Sigmoid colon (tissue), 7 donors: ENCODE measurements around the gene RNF180. TPM values are rescaled to one million over a fixed set of nuclear protein-coding genes. Genes with fewer than 3 reads are reported as not detected.

Experiments
- DNase-seq: peaks from one replicate; pipeline ENCODE4 v3.0.0-alpha.2; 2019
- H3K27ac ChIP-seq, 4 donors: fragments of 200-600 bp; sonication (generic); one replicate each; pipeline ENCODE4 v1.5.1; 2016 to 2019; ENCODE audit warnings: mild to moderate bottlenecking in 1 of 4
- H3K27me3 ChIP-seq, 3 donors: fragments of 200-600 bp; sonication (generic); one replicate each; pipeline ENCODE4 v1.5.1; 2019; ENCODE audit warnings: mild to moderate bottlenecking in 1 of 3
- H3K36me3 ChIP-seq, 4 donors: fragments of 200-600 bp; sonication (generic); one replicate each; pipeline ENCODE4 v1.5.1; 2016 to 2019
- H3K4me1 ChIP-seq, 4 donors: fragments of 200-600 bp; sonication (generic); one replicate each; pipeline ENCODE4 v1.5.1; 2017 to 2019
- H3K4me3 ChIP-seq, 4 donors: fragments of 200-600 bp; sonication (generic); one replicate each; pipeline ENCODE4 v1.5.1; 2017 to 2019; ENCODE audit warnings: mild to moderate bottlenecking in 2 of 4, moderate library complexity in 1 of 4
- H3K9me3 ChIP-seq, 4 donors: fragments of 200-600 bp in 3 of 4; sonication (generic) in 3 of 4; one replicate each; pipeline versions ENCODE4 v1.5.1 to v1.6.1; 2013 to 2019
- EP300 ChIP-seq, 4 donors: sonication (generic); formaldehyde crosslinking; IDR thresholded peaks; one replicate each; pipeline ENCODE4 v1.6.1; 2017; ENCODE audit warnings: antibody characterized with exemption in 4 of 4
- POLR2A ChIP-seq, 2 donors: fragments of 450-650 bp; IDR thresholded peaks; one replicate each; pipeline ENCODE4 v1.6.1; 2016; ENCODE audit warnings: antibody characterized with exemption in 2 of 2, mild to moderate bottlenecking in 2 of 2, moderate library complexity in 2 of 2
- POLR2AphosphoS5 ChIP-seq, 4 donors: sonication (generic); formaldehyde crosslinking; IDR thresholded peaks; one replicate each; pipeline ENCODE4 v1.6.1; 2017; ENCODE audit warnings: antibody characterized with exemption in 4 of 4
- WGBS, 2 donors: extraction: QIAGEN DNeasy Blood & Tissue Kit; methylation state at CpG; one replicate each; pipeline ENCODE4 v1.1.7; 2013; 5-methylcytosine and 5-hydroxymethylcytosine counted together
- intact Hi-C: fragments of 100-400 bp; cut with DNase I; formaldehyde crosslinking; loops from one replicate; pipeline ENCODE4 v1.15.1; 2023
- polyA plus RNA-seq, 3 donors: library from polyadenylated mRNA; stranded (reverse); fragments of 200-250 nt; gene quantifications; one replicate each; pipeline ENCODE4 v1.2.3, GENCODE V29; 2013
- total RNA-seq, 4 donors: library from RNA; depleted of rRNA; stranded (reverse); fragments of >200 nt; gene quantifications; one replicate each; pipeline ENCODE4 v1.1.0, GENCODE V29; 2016
- TF ChIP-seq, protein P1 (sequence below), 4 experiments: fragments of 450-650 bp in 3 of 4; fragments of 200-600 bp in 1 of 4; IDR thresholded peaks; one replicate each; pipeline ENCODE4 v1.5.1; 2016 to 2019; ENCODE audit warnings: antibody characterized with exemption in 4 of 4, mild to moderate bottlenecking in 3 of 4, moderate library complexity in 2 of 4
- donor health status: healthy with polysubstance abuse.
- donor health status: Bipolar disorder and iron deficiency.
- donor health status: healthy.

Gene RNF180
- total and polyA plus RNA-seq, 7 donors = 0.23 to 27.1 (median 16.6) TPM

DNA sequence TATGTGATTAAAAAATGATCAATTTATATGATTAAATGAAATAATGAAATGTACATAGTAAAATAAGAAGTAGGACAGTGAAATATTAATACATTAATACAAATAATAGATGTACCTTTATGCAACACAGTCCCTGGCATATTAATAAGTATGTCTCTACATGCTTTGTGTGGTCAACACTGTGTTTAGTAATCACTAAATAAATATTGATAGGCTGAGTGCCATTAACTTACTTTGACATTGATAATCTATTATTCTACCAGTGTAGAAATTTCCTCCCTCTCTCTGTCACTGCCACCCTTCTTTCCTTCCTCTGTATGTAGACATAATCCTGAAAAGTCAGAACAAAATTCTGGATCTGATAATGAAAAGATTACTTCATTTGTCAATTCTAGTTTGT, 43.7 kb downstream of the RNF180 start:
- TF ChIP-seq, protein P1, sequence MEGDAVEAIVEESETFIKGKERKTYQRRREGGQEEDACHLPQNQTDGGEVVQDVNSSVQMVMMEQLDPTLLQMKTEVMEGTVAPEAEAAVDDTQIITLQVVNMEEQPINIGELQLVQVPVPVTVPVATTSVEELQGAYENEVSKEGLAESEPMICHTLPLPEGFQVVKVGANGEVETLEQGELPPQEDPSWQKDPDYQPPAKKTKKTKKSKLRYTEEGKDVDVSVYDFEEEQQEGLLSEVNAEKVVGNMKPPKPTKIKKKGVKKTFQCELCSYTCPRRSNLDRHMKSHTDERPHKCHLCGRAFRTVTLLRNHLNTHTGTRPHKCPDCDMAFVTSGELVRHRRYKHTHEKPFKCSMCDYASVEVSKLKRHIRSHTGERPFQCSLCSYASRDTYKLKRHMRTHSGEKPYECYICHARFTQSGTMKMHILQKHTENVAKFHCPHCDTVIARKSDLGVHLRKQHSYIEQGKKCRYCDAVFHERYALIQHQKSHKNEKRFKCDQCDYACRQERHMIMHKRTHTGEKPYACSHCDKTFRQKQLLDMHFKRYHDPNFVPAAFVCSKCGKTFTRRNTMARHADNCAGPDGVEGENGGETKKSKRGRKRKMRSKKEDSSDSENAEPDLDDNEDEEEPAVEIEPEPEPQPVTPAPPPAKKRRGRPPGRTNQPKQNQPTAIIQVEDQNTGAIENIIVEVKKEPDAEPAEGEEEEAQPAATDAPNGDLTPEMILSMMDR (IDR thresholded peaks at IDR 0.05) = no peak
- no peak for TF ChIP-seq EP300 (IDR thresholded peaks at IDR 0.05)
- TF ChIP-seq POLR2A (IDR thresholded peaks at IDR 0.05) = no peak
- TF ChIP-seq POLR2AphosphoS5 (IDR thresholded peaks at IDR 0.05) = no peak
- Histone ChIP-seq H3K27ac (no peak overlapping the region), H3K9me3 (no peaks in the 10 kb centered on the region), H3K27me3 (no peaks in the 10 kb centered on the region), H3K4me1 (peaks cover 0 to 6% (median 2%) of the 10 kb centered on the region in 4 donors), H3K4me3 (no peak overlapping the region), H3K36me3 (peaks cover 0 to 5% (median 0%) of the 10 kb centered on the region in 4 donors)
- no peak for DNase-seq
- intact Hi-C loops = loop anchor here (5.0 kb wide), 1 partner anchor 62 kb away; no protein-coding TSS in a partner anchor

DNA sequence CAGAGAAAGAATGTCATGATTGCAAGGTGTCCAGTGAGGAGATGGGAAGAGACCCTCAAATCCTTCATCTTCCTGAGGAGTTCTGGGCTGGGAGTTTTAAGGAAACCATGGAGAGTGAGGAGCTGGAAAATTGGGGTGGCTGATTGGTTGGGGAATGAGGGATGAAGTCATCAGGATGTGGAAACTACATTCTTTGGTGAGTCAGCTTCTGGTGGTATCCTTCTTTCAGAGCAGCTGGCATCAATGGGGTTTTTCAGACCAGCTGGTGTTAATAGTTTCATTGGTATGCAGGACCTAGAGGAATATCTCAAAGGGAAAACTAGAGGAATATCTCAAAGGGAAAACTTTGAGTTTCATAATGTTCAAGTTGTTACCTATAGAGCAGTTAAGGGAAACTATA, 45.2 kb downstream of the RNF180 start:
- H3K4me3 ChIP-seq = no peak overlapping the region
- no peak for DNase-seq
- H3K27me3 ChIP-seq = no peaks in the 10 kb centered on the region
- no peaks in the 10 kb centered on the region for H3K9me3 ChIP-seq
- no peak for TF ChIP-seq POLR2A (IDR thresholded peaks at IDR 0.05)
- peaks cover 0 to 6% (median 2%) of the 10 kb centered on the region in 4 donors for H3K4me1 ChIP-seq
- intact Hi-C loops = no loop called here
- peaks cover 0 to 5% (median 0%) of the 10 kb centered on the region in 4 donors for H3K36me3 ChIP-seq
- no peak overlapping the region for H3K27ac ChIP-seq

DNA sequence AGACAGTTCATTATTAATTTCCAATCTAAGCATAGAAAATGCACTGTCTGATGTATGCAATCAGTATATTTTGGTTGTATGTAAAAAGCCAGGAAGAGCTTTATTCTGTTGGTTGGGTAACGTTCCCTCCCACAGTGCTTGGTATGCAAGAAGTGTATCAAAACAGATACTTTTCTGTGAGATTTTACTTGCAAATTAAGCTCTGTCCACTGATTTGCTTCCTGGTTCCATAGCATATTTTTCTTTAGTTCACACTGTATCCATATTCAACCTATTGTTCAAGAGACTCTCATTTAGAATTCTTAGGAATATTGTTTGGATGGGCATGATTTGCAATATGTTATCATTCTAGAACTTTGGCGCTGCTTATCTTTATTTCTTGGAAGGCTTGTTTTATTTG, 47.4 kb downstream of the RNF180 start:
- intact Hi-C loops = no loop called here
- no peak for DNase-seq
- WGBS, 2 donors = 85 to 86% methylated on average over 2 of the region's 2 CpGs
- TF ChIP-seq POLR2AphosphoS5 (IDR thresholded peaks at IDR 0.05) (no peak), EP300 (IDR thresholded peaks at IDR 0.05) (no peak), POLR2A (IDR thresholded peaks at IDR 0.05) (no peak)
- TF ChIP-seq, protein P1 (IDR thresholded peaks at IDR 0.05) = no peak
- Histone ChIP-seq H3K27me3 (no peaks in the 10 kb centered on the region), H3K4me3 (no peak overlapping the region), H3K4me1 (peaks cover 0 to 6% (median 0%) of the 10 kb centered on the region in 4 donors), H3K36me3 (peaks cover 0 to 5% (median 0%) of the 10 kb centered on the region in 4 donors), H3K9me3 (no peaks in the 10 kb centered on the region), H3K27ac (no peak overlapping the region)

DNA sequence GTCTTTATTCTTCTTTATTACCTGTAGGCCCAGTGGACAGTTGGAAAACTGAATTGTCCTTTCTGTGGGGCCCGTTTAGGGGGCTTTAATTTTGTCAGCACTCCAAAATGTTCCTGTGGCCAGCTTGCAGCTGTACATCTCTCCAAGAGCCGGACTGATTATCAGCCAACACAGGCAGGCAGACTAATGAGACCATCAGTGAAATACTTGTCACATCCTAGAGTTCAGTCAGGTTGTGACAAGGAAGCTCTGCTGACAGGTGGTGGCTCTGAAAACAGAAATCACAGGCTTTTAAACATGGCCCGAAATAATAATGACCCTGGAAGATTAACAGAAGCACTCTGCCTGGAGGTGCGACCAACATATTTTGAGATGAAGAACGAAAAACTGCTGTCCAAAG, 47.9 kb downstream of the RNF180 start:
- WGBS, 2 donors = 72 to 78% methylated on average over 5 of the region's 5 CpGs
- no peak for DNase-seq
- TF ChIP-seq POLR2AphosphoS5 (IDR thresholded peaks at IDR 0.05) (no peak), POLR2A (IDR thresholded peaks at IDR 0.05) (no peak), EP300 (IDR thresholded peaks at IDR 0.05) (no peak)
- TF ChIP-seq, protein P1 (IDR thresholded peaks at IDR 0.05) = no peak
- peaks cover 0 to 6% (median 0%) of the 10 kb centered on the region in 4 donors for H3K4me1 ChIP-seq
- no peak overlapping the region for H3K27ac ChIP-seq
- intact Hi-C loops = no loop called here
- H3K9me3 ChIP-seq = no peaks in the 10 kb centered on the region
- H3K36me3 ChIP-seq = peaks cover 0 to 5% (median 0%) of the 10 kb centered on the region in 4 donors
- H3K27me3 ChIP-seq = no peaks in the 10 kb centered on the region
- H3K4me3 ChIP-seq = no peak overlapping the region

DNA sequence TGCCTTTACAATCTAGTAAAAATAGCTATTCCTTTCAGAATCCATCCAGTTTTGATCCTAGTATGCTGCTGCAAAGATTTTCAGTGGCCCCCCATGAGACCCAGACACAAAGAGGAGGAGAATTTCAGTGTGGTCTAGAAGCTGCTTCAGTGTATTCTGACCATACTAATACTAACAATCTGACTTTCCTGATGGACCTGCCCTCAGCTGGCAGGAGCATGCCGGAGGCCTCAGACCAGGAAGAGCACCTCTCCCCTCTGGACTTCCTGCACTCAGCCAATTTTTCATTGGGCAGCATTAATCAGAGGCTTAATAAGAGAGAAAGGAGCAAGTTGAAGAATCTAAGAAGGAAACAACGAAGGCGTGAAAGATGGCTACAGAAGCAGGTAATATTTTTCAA, 48.5 kb downstream of the RNF180 start:
- Histone ChIP-seq H3K9me3 (no peaks in the 10 kb centered on the region), H3K4me3 (no peak overlapping the region), H3K4me1 (peaks cover 0 to 6% (median 0%) of the 10 kb centered on the region in 4 donors), H3K27ac (no peak overlapping the region), H3K27me3 (no peaks in the 10 kb centered on the region), H3K36me3 (peaks cover 0 to 5% (median 0%) of the 10 kb centered on the region in 4 donors)
- DNase-seq = no peak
- intact Hi-C loops = no loop called here
- WGBS, 2 donors = 87 to 93% methylated on average over 3 of the region's 3 CpGs
- TF ChIP-seq, protein P1 (IDR thresholded peaks at IDR 0.05) = no peak
- TF ChIP-seq POLR2AphosphoS5 (IDR thresholded peaks at IDR 0.05) (no peak), POLR2A (IDR thresholded peaks at IDR 0.05) (no peak), EP300 (IDR thresholded peaks at IDR 0.05) (no peak)
